Erythroblast (primary cell): ENCODE results near the gene OVCA2.

ENCODE experiments used
- GATA1 ChIP-seq: IDR thresholded peaks from 2 replicates; pipeline ENCODE4 v1.6.1; 2011; ENCODE audit warnings: low read depth, mild to moderate bottlenecking, control low read depth, low read length, moderate library complexity
- POLR2A ChIP-seq: IDR thresholded peaks from 2 replicates; pipeline ENCODE4 v1.6.1; 2011; ENCODE audit warnings: mild to moderate bottlenecking, low read length

DNA sequence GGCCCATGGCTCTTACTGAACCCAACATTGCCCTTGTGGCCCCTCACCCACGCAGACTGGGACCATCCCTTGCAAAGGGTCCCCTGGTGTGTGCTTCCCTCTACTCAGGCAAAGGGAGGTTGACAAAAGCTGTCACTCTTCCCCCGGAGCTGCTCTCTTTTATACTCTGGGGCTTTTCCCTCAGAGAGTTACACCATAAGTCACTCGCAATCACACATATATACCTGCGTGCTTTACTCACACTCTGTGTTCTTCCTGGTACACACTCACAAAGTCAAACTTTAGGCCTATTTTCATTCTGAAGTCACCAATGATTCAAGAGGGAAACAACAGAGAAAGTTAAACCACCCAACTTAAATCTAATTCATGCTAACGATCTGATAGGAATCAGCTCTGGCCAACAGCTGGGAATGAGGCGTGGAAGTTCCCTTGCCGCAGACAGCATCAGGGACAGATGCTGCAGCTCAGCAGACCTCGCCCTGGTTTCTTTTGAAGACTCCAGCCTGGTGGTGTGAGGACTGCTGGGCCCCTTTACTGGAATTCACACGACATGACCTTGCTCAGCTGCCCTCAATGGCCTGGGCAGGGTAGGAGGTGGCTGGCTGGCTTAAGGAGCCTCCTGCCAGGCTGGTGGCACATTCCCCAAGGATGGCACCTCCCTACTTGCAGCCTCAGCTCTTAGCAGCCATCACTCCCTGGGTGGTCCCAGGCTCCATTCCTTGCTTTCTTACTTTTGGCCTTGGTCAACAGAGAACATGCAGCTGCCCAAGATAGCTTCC lies 40.4 kb downstream of the OVCA2 start:
- TF ChIP-seq POLR2A, result no peak
- TF ChIP-seq GATA1, result no peak
